Left ventricle myocardium inferior (tissue), 1 donor: Measurements from ENCODE around the gene PDE6C. TPM values are rescaled to one million over a fixed set of nuclear protein-coding genes. Genes with fewer than 3 reads are reported as not detected.

ENCODE experiments used
- DNase-seq: peaks from one replicate; pipeline ENCODE4 v3.0.0-alpha.2; 2020
- H3K27ac ChIP-seq: fragments of 200-600 bp; replicated peaks from 2 replicates; pipeline ENCODE4 v1.8.0; 2021
- H3K27me3 ChIP-seq: fragments of 200-600 bp; 2 replicates; pipeline ENCODE4 v1.8.0; 2021; ENCODE audit warnings: low read depth
- H3K36me3 ChIP-seq: fragments of 200-600 bp; 2 replicates; pipeline ENCODE4 v1.8.0; 2021
- H3K4me1 ChIP-seq: fragments of 200-600 bp; 2 replicates; pipeline ENCODE4 v1.8.0; 2021
- H3K4me3 ChIP-seq: fragments of 200-600 bp; 2 replicates; pipeline ENCODE4 v1.8.0; 2021; ENCODE audit warnings: mild to moderate bottlenecking, moderate library complexity
- H3K9me3 ChIP-seq: fragments of 200-600 bp; replicated peaks from 2 replicates; pipeline ENCODE4 v1.8.0; 2021
- CTCF ChIP-seq: fragments of 200-600 bp; IDR thresholded peaks from 2 replicates; pipeline ENCODE4 v1.8.0; 2021; ENCODE audit warnings: antibody characterized with exemption, mild to moderate bottlenecking, borderline replicate concordance
- intact Hi-C: fragments of 100-400 bp; cut with micrococcal nuclease; formaldehyde crosslinking; loops from one replicate; pipeline ENCODE4 v1.11.0; 2022
- total RNA-seq: library from RNA; stranded (reverse); fragmentation: NEBNext Ultra II Directional; extraction: Animal tissue kit (Norgen Biotek cat#: 25700); gene quantifications from one replicate; pipeline ENCODE4 v1.2.1, GENCODE V29; 2021
- donor health status: DM: no; HTN: yes; CAD: no; lungs with severe emphysema.

The PDE6C gene
- total RNA-seq, 1 donor from 2014 or later: not detected

- TF ChIP-seq CTCF: no peak
- intact Hi-C loops: no loop called here
- H3K27me3 ChIP-seq: no peaks in the 10 kb centered on the region
- H3K27ac ChIP-seq: no peak overlapping the region
- H3K36me3 ChIP-seq: peaks cover 82% of the 10 kb centered on the region
- no peaks in the 10 kb centered on the region for H3K4me1 ChIP-seq
- no peak for DNase-seq
- H3K9me3 ChIP-seq: no peaks in the 10 kb centered on the region
- H3K4me3 ChIP-seq: no peak overlapping the region
These were observed 59.8 kb downstream of the PDE6C start for GRCh38 chr10:93672022-93672678.

GRCh38 chr10:93672890-93673289, 60.6 kb downstream of the PDE6C start:
- Histone ChIP-seq H3K36me3 (peaks cover 82% of the 10 kb centered on the region), H3K4me1 (no peaks in the 10 kb centered on the region), H3K27me3 (no peaks in the 10 kb centered on the region), H3K9me3 (no peaks in the 10 kb centered on the region), H3K27ac (no peak overlapping the region), H3K4me3 (no peak overlapping the region)
- no peak for TF ChIP-seq CTCF
- DNase-seq: no peak
- intact Hi-C loops: no loop called here

- Histone ChIP-seq H3K27me3 (no peaks in the 10 kb centered on the region), H3K36me3 (peaks cover 80% of the 10 kb centered on the region), H3K27ac (no peak overlapping the region), H3K4me3 (no peak overlapping the region), H3K4me1 (peaks cover 2% of the 10 kb centered on the region), H3K9me3 (no peaks in the 10 kb centered on the region)
- TF ChIP-seq CTCF: no peak
- intact Hi-C loops: no loop called here
- DNase-seq: no peak
These were observed 61.5 kb downstream of the PDE6C start for GRCh38 chr10:93673791-93674190.

GRCh38 chr10:93678386-93678785, 66.0 kb downstream of the PDE6C start:
- peaks cover 81% of the 10 kb centered on the region for H3K36me3 ChIP-seq
- DNase-seq: no peak
- no peak overlapping the region for H3K4me3 ChIP-seq
- intact Hi-C loops: no loop called here
- no peak for TF ChIP-seq CTCF
- H3K27ac ChIP-seq: no peak overlapping the region
- no peaks in the 10 kb centered on the region for H3K27me3 ChIP-seq
- H3K9me3 ChIP-seq: no peaks in the 10 kb centered on the region
- H3K4me1 ChIP-seq: peaks cover 17% of the 10 kb centered on the region

GRCh38 chr10:93678805-93679587, 66.7 kb downstream of the PDE6C start:
- Histone ChIP-seq H3K36me3 (peaks cover 81% of the 10 kb centered on the region), H3K4me3 (no peak overlapping the region), H3K27me3 (no peaks in the 10 kb centered on the region), H3K27ac (no peak overlapping the region), H3K9me3 (no peaks in the 10 kb centered on the region), H3K4me1 (peaks cover 17% of the 10 kb centered on the region)
- no peak for TF ChIP-seq CTCF
- intact Hi-C loops: no loop called here
- DNase-seq: no peak
